Anterior cingulate cortex (tissue), 58 donors: ENCODE results near the gene NCOA1.
"Not testable (repeated sequence)": the region's sequence is repeated elsewhere in the genome, so short reads cannot be mapped to it uniquely, and the experiment has no call there.

Experiments used
- DNase-seq, 58 donors: peaks; one replicate each; lab custom pipeline; 2025; lab: John Stamatoyannopoulos, UW

Gene NCOA1

GRCh38 chr2:24531610-24532009 lies 40.6 kb downstream of the NCOA1 start:
- DNase-seq: not testable (repeated sequence)

GRCh38 chr2:24532057-24532456 lies 41.0 kb downstream of the NCOA1 start:
- not testable (repeated sequence) for DNase-seq

GRCh38 chr2:24533574-24533973 lies 42.5 kb downstream of the NCOA1 start:
- not testable (repeated sequence) for DNase-seq

GRCh38 chr2:24538720-24539119 lies 47.7 kb downstream of the NCOA1 start:
- no peak for DNase-seq

- DNase-seq: no peak
These were observed 48.2 kb downstream of the NCOA1 start for GRCh38 chr2:24539258-24539657.

- DNase-seq: no peak
These were observed 49.0 kb downstream of the NCOA1 start for GRCh38 chr2:24540011-24540477.

- DNase-seq: no peak
These were observed 50.6 kb downstream of the NCOA1 start for GRCh38 chr2:24541621-24542020.

GRCh38 chr2:24542269-24542872 lies 51.3 kb downstream of the NCOA1 start:
- DNase-seq: no peak

- no peak for DNase-seq
These were observed 52.2 kb downstream of the NCOA1 start for GRCh38 chr2:24543252-24543651.

GRCh38 chr2:24544456-24545115 lies 53.5 kb downstream of the NCOA1 start:
- DNase-seq: no peak

- DNase-seq: no peak
These were observed 55.6 kb downstream of the NCOA1 start for GRCh38 chr2:24546669-24547068.

GRCh38 chr2:24548058-24548457 lies 57.0 kb downstream of the NCOA1 start:
- no peak for DNase-seq

- not testable (repeated sequence) for DNase-seq
These were observed 59.2 kb downstream of the NCOA1 start for GRCh38 chr2:24550301-24550700.

GRCh38 chr2:24551016-24551415 lies 60.0 kb downstream of the NCOA1 start:
- DNase-seq: no peak

GRCh38 chr2:24552836-24553235 lies 61.8 kb downstream of the NCOA1 start:
- no peak for DNase-seq

- DNase-seq: no peak
These were observed 67.9 kb downstream of the NCOA1 start for GRCh38 chr2:24558781-24559472.

- DNase-seq: peak in 2 of 58 donors; percentile 5 to 11
These were observed 68.5 kb downstream of the NCOA1 start for GRCh38 chr2:24559473-24560113.

GRCh38 chr2:24565537-24565936 lies 74.5 kb downstream of the NCOA1 start:
- DNase-seq: no peak

GRCh38 chr2:24566209-24566608 lies 75.2 kb downstream of the NCOA1 start:
- no peak for DNase-seq

GRCh38 chr2:24566630-24567029 lies 75.6 kb downstream of the NCOA1 start:
- no peak for DNase-seq

- no peak for DNase-seq
These were observed 77.5 kb downstream of the NCOA1 start for GRCh38 chr2:24568551-24568950.
